Kidney epithelial cell (primary cell): ENCODE measurements around the gene CNOT9. TPM values are rescaled to one million over a fixed set of nuclear protein-coding genes. Genes with fewer than 3 reads are reported as not detected.
A peak's percentile ranks its signal among the peaks of the same experiment; 100 is the strongest.
"Not testable (repeated sequence)": the region's sequence is repeated elsewhere in the genome, so short reads cannot be mapped to it uniquely, and the experiment has no call there.

Source experiments
- DNase-seq: peaks from one replicate; pipeline ENCODE4 v3.0.0-alpha.2; 2010; ENCODE audit warnings: low read depth
- H3K27me3 ChIP-seq: 2 replicates; pipeline ENCODE4 v1.6.0; 2011; ENCODE audit warnings: low read length; ENCODE audit not compliant: control insufficient read depth, insufficient read depth
- H3K36me3 ChIP-seq: 2 replicates; pipeline ENCODE4 v1.5.1; 2011; ENCODE audit warnings: low read length; ENCODE audit not compliant: control insufficient read depth, insufficient read depth
- H3K4me3 ChIP-seq: 2 replicates; pipeline ENCODE4 v1.5.1; 2011; ENCODE audit warnings: low read depth, mild to moderate bottlenecking, control low read depth, low read length
- CTCF ChIP-seq: IDR thresholded peaks from 2 replicates; pipeline ENCODE4 v1.5.1; 2011; ENCODE audit warnings: mild to moderate bottlenecking, moderate library complexity, low read length, control low read depth, inconsistent platforms; ENCODE audit not compliant: insufficient read depth, poor library complexity, severe bottlenecking
- total RNA-seq: library from RNA; depleted of rRNA; stranded (reverse); fragments of >200 nt; gene quantifications from 2 replicates; pipeline ENCODE4 v1.2.3, GENCODE V29; 2015

CNOT9 gene
- total RNA-seq: 38.5 and 57.1 TPM in 2 replicates

GRCh38 chr2:218568190-218569037 lies at the start of gene CNOT9, which contains the start of gene USP37:
TSS of gene CNOT9 (plus strand) at chr2:218568839. CDS start at chr2:218568955, 116 bp downstream.
TSS of gene USP37 (minus strand) at chr2:218568351. CDS start at chr2:218558653, 9,698 bp downstream.
- Histone ChIP-seq H3K36me3 (no peaks in the 10 kb centered on the region), H3K4me3 (peak within 1 kb of the TSS; percentile 89), H3K27me3 (no peaks in the 10 kb centered on the region)
- DNase-seq: peak; percentile 72
- TF ChIP-seq CTCF: no peak

- H3K27me3 ChIP-seq: no peaks in the 10 kb centered on the region
- TF ChIP-seq CTCF: no peak
- H3K36me3 ChIP-seq: no peaks in the 10 kb centered on the region
- no peak for DNase-seq
- no peak overlapping the region for H3K4me3 ChIP-seq
Observed at GRCh38 chr2:218518876-218519275, 49.8 kb upstream of the CNOT9 start.

GRCh38 chr2:218523651-218524050 lies 45.0 kb upstream of the CNOT9 start:
- TF ChIP-seq CTCF: no peak
- DNase-seq: no peak
- no peaks in the 10 kb centered on the region for H3K27me3 ChIP-seq
- H3K36me3 ChIP-seq: no peaks in the 10 kb centered on the region
- H3K4me3 ChIP-seq: no peak overlapping the region

GRCh38 chr2:218528409-218528808 lies 40.2 kb upstream of the CNOT9 start:
- H3K27me3 ChIP-seq, H3K4me3 ChIP-seq, DNase-seq, H3K36me3 ChIP-seq: not testable (repeated sequence)

GRCh38 chr2:218529990-218530389 lies 38.6 kb upstream of the CNOT9 start:
- no peaks in the 10 kb centered on the region for H3K27me3 ChIP-seq
- no peaks in the 10 kb centered on the region for H3K36me3 ChIP-seq
- no peak overlapping the region for H3K4me3 ChIP-seq
- DNase-seq: no peak
- no peak for TF ChIP-seq CTCF

GRCh38 chr2:218536804-218537494 lies 31.7 kb upstream of the CNOT9 start:
- DNase-seq: no peak
- H3K4me3 ChIP-seq: no peak overlapping the region
- peaks cover 1% of the 10 kb centered on the region for H3K36me3 ChIP-seq
- TF ChIP-seq CTCF: no peak
- no peaks in the 10 kb centered on the region for H3K27me3 ChIP-seq
